SK-N-SH (cell line): ENCODE results near the gene WDR3. TPM values are rescaled to one million over a fixed set of nuclear protein-coding genes. Genes with fewer than 3 reads are reported as not detected.

ENCODE experiments used
- CTCF ChIA-PET: fragments of 300-600, 350-600 bp; formaldehyde crosslinking; extraction: SDS; loops from one replicate; lab custom pipeline; 2021; lab: Yijun Ruan, JAX
- POLR2A ChIA-PET: fragments of 350-600 bp; sonication (Branson Sonifier 250); formaldehyde crosslinking; extraction: SDS; loops from one replicate; lab custom pipeline; 2020; ENCODE audit warnings: antibody characterized with exemption, inconsistent platforms; lab: Yijun Ruan, JAX
- DNase-seq: peaks from one replicate; pipeline ENCODE4 v3.0.0; 2012
- H2AFZ ChIP-seq: fragments of 200-600 bp; sonication (generic); 2 replicates; pipeline ENCODE4 v1.8.1; 2016; ENCODE audit warnings: antibody characterized with exemption, mild to moderate bottlenecking, low read depth
- H3F3A ChIP-seq: fragments of 200-600 bp; sonication (generic); replicated peaks from 2 replicates; pipeline ENCODE3; 2016; ENCODE audit warnings: antibody characterized with exemption, mild to moderate bottlenecking; ENCODE audit not compliant: insufficient read depth
- H3K27ac ChIP-seq, 2 experiments: fragments of 200-500 bp in 1 of 2; fragments of 200-600 bp in 1 of 2; sonication (Bioruptor generic) in 1 of 2; sonication (generic), shearing (Covaris generic) in 1 of 2; 2 replicates each; pipeline versions ENCODE4 v1.5.1 to v1.6.1; 2014 to 2016; ENCODE audit warnings: low read depth in 2 of 2, inconsistent platforms in 1 of 2, low read length in 1 of 2, mild to moderate bottlenecking in 1 of 2, mixed read lengths in 1 of 2
- H3K27me3 ChIP-seq: fragments of 200-600 bp; sonication (generic), shearing (Covaris generic); 2 replicates; pipeline ENCODE4 v1.6.1; 2016; ENCODE audit warnings: mixed run types; ENCODE audit not compliant: insufficient read depth
- H3K36me3 ChIP-seq, 2 experiments: fragments of 200-500 bp in 1 of 2; fragments of 200-600 bp in 1 of 2; sonication (Bioruptor generic) in 1 of 2; sonication (generic) in 1 of 2; replicated peaks in 1 of 2; 2 replicates each; pipeline versions ENCODE3 to v1.5.1; 2014 to 2016; ENCODE audit warnings: low read length in 1 of 2, mild to moderate bottlenecking in 1 of 2; ENCODE audit not compliant: insufficient read depth in 2 of 2, control insufficient read depth in 1 of 2
- H3K4me1 ChIP-seq, 2 experiments: fragments of 200-500 bp in 1 of 2; fragments of 200-600 bp in 1 of 2; sonication (Bioruptor generic) in 1 of 2; sonication (generic), shearing (Covaris generic) in 1 of 2; 2 replicates each; pipeline versions ENCODE4 v1.5.1 to v1.6.1; 2014 to 2016; ENCODE audit warnings: low read depth in 1 of 2, low read length in 1 of 2, mixed run types in 1 of 2; ENCODE audit not compliant: insufficient read depth in 2 of 2, control insufficient read depth in 1 of 2
- H3K4me2 ChIP-seq: fragments of 200-600 bp; sonication (generic), shearing (Covaris generic); 2 replicates; pipeline ENCODE4 v1.6.1; 2017; ENCODE audit warnings: mixed run types
- H3K4me3 ChIP-seq, 2 experiments: fragments of 200-500 bp in 1 of 2; fragments of 200-600 bp in 1 of 2; sonication (Bioruptor generic) in 1 of 2; sonication (generic), shearing (Covaris generic) in 1 of 2; 2 replicates each; pipeline versions ENCODE4 v1.5.1 to v1.8.1; 2014 to 2016; ENCODE audit warnings: low read depth in 2 of 2, inconsistent platforms in 1 of 2, low read length in 1 of 2, mild to moderate bottlenecking in 1 of 2, mixed read lengths in 1 of 2, moderate library complexity in 1 of 2
- H3K79me2 ChIP-seq: fragments of 200-600 bp; sonication (generic); 2 replicates; pipeline ENCODE4 v1.8.1; 2017; ENCODE audit warnings: mild to moderate bottlenecking; ENCODE audit not compliant: insufficient read depth
- H3K9ac ChIP-seq: fragments of 200-600 bp; sonication (generic); 2 replicates; pipeline ENCODE4 v1.6.1; 2017; ENCODE audit warnings: mixed run types
- H3K9me2 ChIP-seq: fragments of 200-600 bp; sonication (generic); 2 replicates; pipeline ENCODE4 v1.6.1; 2017; ENCODE audit warnings: mixed run types
- H3K9me3 ChIP-seq: fragments of 200-600 bp; sonication (generic); 2 replicates; pipeline ENCODE4 v1.6.1; 2017; ENCODE audit warnings: mixed run types, mild to moderate bottlenecking, moderate library complexity
- H4K20me1 ChIP-seq: fragments of 200-600 bp; sonication (generic); 2 replicates; pipeline ENCODE4 v1.6.1; 2017; ENCODE audit warnings: mild to moderate bottlenecking, mixed run types; ENCODE audit not compliant: insufficient read depth
- ELF1 ChIP-seq: IDR thresholded peaks from 2 replicates; pipeline ENCODE4 v1.4.0; 2012
- EZH2phosphoT487 ChIP-seq: fragments of 200-600 bp; sonication (generic); IDR thresholded peaks from 2 replicates; pipeline ENCODE4 v1.6.1; 2017; ENCODE audit warnings: low read depth, mixed run types, mild to moderate bottlenecking, antibody characterized with exemption, moderate library complexity, borderline replicate concordance
- FOSL2 ChIP-seq: IDR thresholded peaks from 2 replicates; pipeline ENCODE4 v1.4.0; 2012; ENCODE audit warnings: low read depth, mild to moderate bottlenecking, moderate library complexity, borderline replicate concordance
- GATA2 ChIP-seq: sonication (generic); formaldehyde crosslinking; IDR thresholded peaks from 2 replicates; pipeline ENCODE4 v1.5.0; 2020; ENCODE audit warnings: mild to moderate bottlenecking, missing genetic modification reagents
- JUND ChIP-seq: IDR thresholded peaks from 2 replicates; pipeline ENCODE4 v1.4.0; 2012
- RAD21 ChIP-seq: IDR thresholded peaks from 2 replicates; pipeline ENCODE4 v1.6.1; 2012; ENCODE audit warnings: mild to moderate bottlenecking, low read length
- RFX5 ChIP-seq: IDR thresholded peaks from 2 replicates; pipeline ENCODE4 v1.6.1; 2012; ENCODE audit warnings: mild to moderate bottlenecking, improper control_type of control experiment, low read length
- TAF1 ChIP-seq: IDR thresholded peaks from 2 replicates; pipeline ENCODE4 v1.6.1; 2012; ENCODE audit warnings: low read depth, mild to moderate bottlenecking, low read length, moderate library complexity, borderline replicate concordance
- YY1 ChIP-seq: IDR thresholded peaks from 2 replicates; pipeline ENCODE4 v1.4.0; 2012; ENCODE audit warnings: low read depth, mild to moderate bottlenecking
- WGBS: methylation state at CpG from one replicate; pipeline ENCODE4 v1.1.6; 2017; ENCODE audit warnings: low lambda C conversion rate; 5-methylcytosine and 5-hydroxymethylcytosine counted together
- polyA plus RNA-seq, 3 experiments: library from polyadenylated mRNA; depleted of rRNA; stranded (reverse); fragments of >200 nt; gene quantifications; 2 replicates each; pipeline ENCODE4 v1.2.3, GENCODE V29; 2012
- TF ChIP-seq, protein P1 (sequence below): IDR thresholded peaks from 2 replicates; pipeline ENCODE4 v1.4.0; 2012; ENCODE audit warnings: low read depth, borderline replicate concordance
- TF ChIP-seq, protein P2 (sequence below): fragments of 200-600 bp; sonication (generic); IDR thresholded peaks from 2 replicates; pipeline ENCODE4 v1.6.1; 2017; ENCODE audit warnings: antibody characterized with exemption, mild to moderate bottlenecking, moderate library complexity
- TF ChIP-seq, protein P3 (sequence below): IDR thresholded peaks from 2 replicates; pipeline ENCODE4 v1.4.0; 2012; ENCODE audit warnings: low read depth
- TF ChIP-seq, protein P4 (sequence below): IDR thresholded peaks from 2 replicates; pipeline ENCODE4; 2012

The WDR3 gene
- polyA plus RNA-seq, 1 of the 3 experiments (the other 2 are of a cell fraction): 26.9 TPM

DNA sequence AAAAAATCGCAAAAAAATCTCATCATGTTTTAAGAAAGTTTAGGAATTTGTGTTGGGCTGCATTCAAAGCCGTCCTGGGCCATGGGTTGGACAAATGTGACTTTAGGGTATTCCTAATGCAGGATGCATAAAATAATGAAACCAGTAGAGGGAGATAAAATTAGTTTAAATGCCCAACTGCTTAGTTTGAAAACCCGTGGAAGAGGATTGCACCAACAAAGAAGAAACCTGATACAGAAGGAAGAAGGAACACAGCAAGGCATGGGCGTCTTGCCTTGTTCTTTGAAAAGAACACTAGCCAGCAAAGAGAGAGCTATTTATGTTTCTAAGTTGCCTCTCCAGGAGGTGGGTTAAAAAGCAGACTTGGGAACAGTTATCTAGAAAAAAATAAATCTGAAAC lies 37.9 kb downstream of the WDR3 start:
- Histone ChIP-seq H3K36me3 (peaks cover 9 to 28% of the 10 kb centered on the region in 2 experiments), H3K9ac (no peak overlapping the region), H3K79me2 (no peaks in the 10 kb centered on the region), H3K9me2 (no peaks in the 10 kb centered on the region), H3K27ac (peak overlapping the region in 1 of 2 experiments; percentile 22; a peak in 2 of 4 replicates), H3K4me1 (peaks cover 0 to 2% of the 10 kb centered on the region in 2 experiments; a peak in 2 of 4 replicates), H3K4me2 (no peak overlapping the region), H3K27me3 (no peaks in the 10 kb centered on the region), H3K9me3 (no peaks in the 10 kb centered on the region), H2AFZ (no peak overlapping the region), H4K20me1 (no peaks in the 10 kb centered on the region), H3F3A (peaks cover 5% of the 10 kb centered on the region), H3K4me3 (no peak overlapping the region)
- TF ChIP-seq RAD21 (0 out of 2 replicates have a peak, but pooled peaks have one; percentile 5), EZH2phosphoT487 (no peak)
- TF ChIP-seq, protein P1, sequence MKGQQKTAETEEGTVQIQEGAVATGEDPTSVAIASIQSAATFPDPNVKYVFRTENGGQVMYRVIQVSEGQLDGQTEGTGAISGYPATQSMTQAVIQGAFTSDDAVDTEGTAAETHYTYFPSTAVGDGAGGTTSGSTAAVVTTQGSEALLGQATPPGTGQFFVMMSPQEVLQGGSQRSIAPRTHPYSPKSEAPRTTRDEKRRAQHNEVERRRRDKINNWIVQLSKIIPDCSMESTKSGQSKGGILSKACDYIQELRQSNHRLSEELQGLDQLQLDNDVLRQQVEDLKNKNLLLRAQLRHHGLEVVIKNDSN: no peak
- TF ChIP-seq, protein P2, sequence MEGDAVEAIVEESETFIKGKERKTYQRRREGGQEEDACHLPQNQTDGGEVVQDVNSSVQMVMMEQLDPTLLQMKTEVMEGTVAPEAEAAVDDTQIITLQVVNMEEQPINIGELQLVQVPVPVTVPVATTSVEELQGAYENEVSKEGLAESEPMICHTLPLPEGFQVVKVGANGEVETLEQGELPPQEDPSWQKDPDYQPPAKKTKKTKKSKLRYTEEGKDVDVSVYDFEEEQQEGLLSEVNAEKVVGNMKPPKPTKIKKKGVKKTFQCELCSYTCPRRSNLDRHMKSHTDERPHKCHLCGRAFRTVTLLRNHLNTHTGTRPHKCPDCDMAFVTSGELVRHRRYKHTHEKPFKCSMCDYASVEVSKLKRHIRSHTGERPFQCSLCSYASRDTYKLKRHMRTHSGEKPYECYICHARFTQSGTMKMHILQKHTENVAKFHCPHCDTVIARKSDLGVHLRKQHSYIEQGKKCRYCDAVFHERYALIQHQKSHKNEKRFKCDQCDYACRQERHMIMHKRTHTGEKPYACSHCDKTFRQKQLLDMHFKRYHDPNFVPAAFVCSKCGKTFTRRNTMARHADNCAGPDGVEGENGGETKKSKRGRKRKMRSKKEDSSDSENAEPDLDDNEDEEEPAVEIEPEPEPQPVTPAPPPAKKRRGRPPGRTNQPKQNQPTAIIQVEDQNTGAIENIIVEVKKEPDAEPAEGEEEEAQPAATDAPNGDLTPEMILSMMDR: peak; percentile 39
- ChIA-PET POLR2A (no interaction called here), CTCF (interaction anchor here (0.7 kb wide), 1 partner anchor 10 kb away, joined by 3 read pairs; no protein-coding TSS in a partner anchor)
- peak; percentile 9 for DNase-seq
- WGBS: 66% methylated on average over 4 of the region's 4 CpGs

DNA sequence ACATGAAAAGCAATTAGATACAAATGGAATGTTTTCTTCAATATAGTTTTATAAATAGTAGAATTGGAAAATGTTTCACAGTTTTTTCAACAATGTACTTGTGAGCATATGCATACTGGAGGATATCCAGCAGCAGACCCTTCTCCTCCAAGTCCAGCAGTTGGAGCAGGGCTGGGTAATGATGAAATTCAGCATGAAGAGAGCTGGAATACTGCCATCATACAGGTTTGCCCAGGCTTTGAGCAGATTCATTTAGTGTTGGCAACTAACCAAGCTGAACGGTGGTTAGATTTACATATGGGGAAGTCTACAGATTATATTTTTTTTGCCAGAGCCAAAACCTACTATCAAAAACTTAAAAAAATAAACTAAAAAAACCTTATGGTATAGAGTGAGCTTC lies 38.3 kb downstream of the WDR3 start:
- H3K27ac ChIP-seq: peak overlapping the region in 1 of 2 experiments; percentile 22; a peak in 2 of 4 replicates
- peaks cover 5% of the 10 kb centered on the region for H3F3A ChIP-seq
- no peak overlapping the region for H2AFZ ChIP-seq
- CTCF ChIA-PET: interaction anchor here (0.7 kb wide), 2 partner anchors 11 to 72 kb away, joined by 3 read pairs; no protein-coding TSS in a partner anchor
- H3K4me3 ChIP-seq: no peak overlapping the region
- DNase-seq: peak; percentile 2
- TF ChIP-seq FOSL2 (no peak), RFX5 (no peak), ELF1 (no peak), TAF1 (no peak), YY1 (no peak), GATA2 (CRISPR knock-in tag) (no peak), JUND (no peak)
- TF ChIP-seq, protein P3, sequence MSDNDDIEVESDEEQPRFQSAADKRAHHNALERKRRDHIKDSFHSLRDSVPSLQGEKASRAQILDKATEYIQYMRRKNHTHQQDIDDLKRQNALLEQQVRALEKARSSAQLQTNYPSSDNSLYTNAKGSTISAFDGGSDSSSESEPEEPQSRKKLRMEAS: no peak
- TF ChIP-seq, protein P4, sequence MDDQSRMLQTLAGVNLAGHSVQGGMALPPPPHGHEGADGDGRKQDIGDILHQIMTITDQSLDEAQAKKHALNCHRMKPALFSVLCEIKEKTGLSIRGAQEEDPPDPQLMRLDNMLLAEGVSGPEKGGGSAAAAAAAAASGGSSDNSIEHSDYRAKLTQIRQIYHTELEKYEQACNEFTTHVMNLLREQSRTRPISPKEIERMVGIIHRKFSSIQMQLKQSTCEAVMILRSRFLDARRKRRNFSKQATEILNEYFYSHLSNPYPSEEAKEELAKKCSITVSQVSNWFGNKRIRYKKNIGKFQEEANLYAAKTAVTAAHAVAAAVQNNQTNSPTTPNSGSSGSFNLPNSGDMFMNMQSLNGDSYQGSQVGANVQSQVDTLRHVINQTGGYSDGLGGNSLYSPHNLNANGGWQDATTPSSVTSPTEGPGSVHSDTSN: no peak
- H3K36me3 ChIP-seq: peaks cover 5 to 24% of the 10 kb centered on the region in 2 experiments
- POLR2A ChIA-PET: no interaction called here
- H3K9ac ChIP-seq: no peak overlapping the region
- 23% methylated on average over 1 of the region's 1 CpG for WGBS
- no peaks in the 10 kb centered on the region for H3K9me2 ChIP-seq
- no peak overlapping the region for H3K4me2 ChIP-seq
- no peaks in the 10 kb centered on the region for H3K27me3 ChIP-seq
- H3K4me1 ChIP-seq: peaks cover 0 to 2% of the 10 kb centered on the region in 2 experiments; a peak in 2 of 4 replicates
- no peaks in the 10 kb centered on the region for H3K9me3 ChIP-seq
- no peaks in the 10 kb centered on the region for H3K79me2 ChIP-seq
- no peaks in the 10 kb centered on the region for H4K20me1 ChIP-seq
